Keratinocyte (primary cell): ENCODE measurements around the gene CLEC12A. TPM values are rescaled to one million over a fixed set of nuclear protein-coding genes. Genes with fewer than 3 reads are reported as not detected.

Experiments
- DNase-seq: peaks from one replicate; pipeline ENCODE4 v3.0.0-alpha.2; 2011; ENCODE audit warnings: low read depth, missing footprints, low spot score
- FAIRE-seq: peaks from 2 replicates; lab custom pipeline; 2011; peaks lifted over from hg19 to GRCh38; lab: Jason Lieb, UNC
- H2AFZ ChIP-seq: 2 replicates; pipeline ENCODE4 v1.6.0; 2012; ENCODE audit warnings: low read length, control low read depth, inconsistent platforms; ENCODE audit not compliant: control insufficient read depth
- H3K27ac ChIP-seq: 2 replicates; pipeline ENCODE4 v1.5.1; 2011; ENCODE audit warnings: low read length; ENCODE audit not compliant: control insufficient read depth, insufficient read depth
- H3K27me3 ChIP-seq: 3 replicates; pipeline ENCODE4 v1.6.0; 2011; ENCODE audit warnings: low read length; ENCODE audit not compliant: control insufficient read depth, insufficient read depth; ENCODE audit errors: extremely low read depth
- H3K36me3 ChIP-seq, 2 experiments: 2 replicates in 1 of 2; 3 replicates in 1 of 2; pipeline ENCODE4 v1.5.1; 2011; ENCODE audit warnings: low read length in 2 of 2, mild to moderate bottlenecking in 1 of 2; ENCODE audit not compliant: control insufficient read depth in 2 of 2, insufficient read depth in 2 of 2; ENCODE audit errors: extremely low read depth in 1 of 2
- H3K4me1 ChIP-seq: 3 replicates; pipeline ENCODE4 v1.5.1; 2011; ENCODE audit warnings: low read length; ENCODE audit not compliant: control insufficient read depth, insufficient read depth; ENCODE audit errors: extremely low read depth
- H3K4me2 ChIP-seq: 3 replicates; pipeline ENCODE4 v1.6.0; 2011; ENCODE audit warnings: low read depth, low read length; ENCODE audit not compliant: control insufficient read depth, insufficient read depth; ENCODE audit errors: extremely low read depth
- H3K4me3 ChIP-seq, 3 experiments: fragments of 200-600 bp in 1 of 3; sonication (generic) in 1 of 3; 2 replicates in 2 of 3; 3 replicates in 1 of 3; pipeline ENCODE4 v1.5.1; 2011 to 2016; ENCODE audit warnings: low read length in 3 of 3, mild to moderate bottlenecking in 3 of 3, control low read depth in 2 of 3, inconsistent platforms in 1 of 3, low read depth in 1 of 3, mixed read lengths in 1 of 3, mixed run types in 1 of 3, moderate library complexity in 1 of 3; ENCODE audit not compliant: control insufficient read depth in 2 of 3, insufficient read depth in 2 of 3; ENCODE audit errors: extremely low read depth in 1 of 3
- H3K79me2 ChIP-seq: 2 replicates; pipeline ENCODE4 v1.6.0; 2012; ENCODE audit warnings: low read length; ENCODE audit not compliant: control insufficient read depth, insufficient read depth
- H3K9ac ChIP-seq: 3 replicates; pipeline ENCODE4 v1.6.0; 2011; ENCODE audit warnings: low read length; ENCODE audit not compliant: control insufficient read depth, insufficient read depth; ENCODE audit errors: extremely low read depth
- H3K9me1 ChIP-seq: 3 replicates; pipeline ENCODE4 v1.6.0; 2011; ENCODE audit warnings: low read length; ENCODE audit not compliant: control insufficient read depth, insufficient read depth; ENCODE audit errors: extremely low read depth
- H3K9me3 ChIP-seq: 2 replicates; pipeline ENCODE4 v1.5.1; 2012; ENCODE audit warnings: low read depth, low read length; ENCODE audit not compliant: control insufficient read depth
- H4K20me1 ChIP-seq: 3 replicates; pipeline ENCODE4 v1.6.0; 2011; ENCODE audit warnings: low read length; ENCODE audit not compliant: control insufficient read depth, insufficient read depth; ENCODE audit errors: extremely low read depth
- EZH2 ChIP-seq: IDR thresholded peaks from one replicate; pipeline ENCODE4 v1.6.1; 2012; ENCODE audit warnings: inconsistent platforms, mild to moderate bottlenecking, low read length, moderate library complexity
- dilution Hi-C: fragments of 300-500 bp; cut with MboI; formaldehyde crosslinking; loops from one replicate; pipeline ENCODE4 v1.7.0; 2020; ENCODE audit warnings: low sequenced_read_pairs; ENCODE audit not compliant: extremely low pct_ligation_motif_present
- polyA plus RNA-seq, 5 experiments: library from polyadenylated mRNA; depleted of rRNA in 3 of 5; stranded (reverse) in 3 of 5; stranded (forward) in 1 of 5; unstranded in 1 of 5; fragments of >200 nt; gene quantifications; 1 replicate in 1 of 5; 2 replicates in 3 of 5; 3 replicates in 1 of 5; pipeline versions ENCODE4 v1.2.1 to v1.2.3, GENCODE V29; 2011 to 2012; ENCODE audit warnings: missing spikeins in 2 of 5, low read depth in 1 of 5, low replicate concordance in 1 of 5
- TF ChIP-seq, protein P1 (sequence below), 3 experiments: IDR thresholded peaks in 1 of 3; conservative IDR thresholded peaks in 1 of 3; optimal IDR thresholded peaks in 1 of 3; 2 replicates in 2 of 3; 3 replicates in 1 of 3; pipeline versions ENCODE3 to v1.5.1; 2011; ENCODE audit warnings: low read length in 3 of 3, mild to moderate bottlenecking in 3 of 3, moderate library complexity in 2 of 3, control low read depth in 1 of 3, inconsistent platforms in 1 of 3; ENCODE audit not compliant: insufficient read depth in 2 of 3; ENCODE audit errors: extremely low read depth in 1 of 3

CLEC12A gene
- polyA plus RNA-seq, 1 donor (not counting 4 experiments of a cell fraction or from before 2014, with no cell fraction given) = not detected

DNA sequence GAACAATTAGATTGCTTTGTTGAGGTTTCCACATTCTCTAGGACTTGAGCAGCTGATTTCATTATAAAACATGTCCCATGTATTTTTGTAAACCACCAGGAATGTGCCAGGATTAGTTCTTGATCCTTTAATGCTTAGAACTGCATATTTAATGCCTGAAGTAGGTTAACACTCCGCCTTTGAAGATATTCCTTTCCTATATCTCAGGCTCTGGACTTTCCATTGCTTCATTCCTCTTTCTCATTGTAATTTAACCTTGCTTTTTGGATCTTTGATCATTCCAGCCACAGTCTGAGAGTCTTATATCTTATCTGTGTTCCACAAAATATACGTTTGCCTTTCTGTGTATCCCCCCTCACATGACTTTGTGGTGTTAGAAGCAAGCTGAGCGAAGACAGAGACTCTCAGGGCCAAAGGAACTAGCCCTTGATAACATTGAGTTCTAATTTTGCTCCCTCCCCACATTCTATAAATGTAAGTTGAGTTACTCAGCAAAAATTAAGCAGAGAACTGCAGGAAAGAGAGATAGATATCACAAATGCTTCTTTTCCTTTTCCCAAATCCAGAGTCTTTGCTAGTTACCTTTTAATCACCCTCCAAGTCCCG is 30.1 kb downstream of the CLEC12A start:
- Histone ChIP-seq H3K4me2 (no peak overlapping the region), H3K27me3 (no peaks in the 10 kb centered on the region), H3K27ac (no peak overlapping the region), H3K79me2 (no peaks in the 10 kb centered on the region), H3K9me1 (no peaks in the 10 kb centered on the region), H3K36me3 (no peaks in the 10 kb centered on the region), H3K9me3 (no peaks in the 10 kb centered on the region), H3K4me1 (no peaks in the 10 kb centered on the region), H2AFZ (no peak overlapping the region), H3K4me3 (no peak overlapping the region), H4K20me1 (no peaks in the 10 kb centered on the region), H3K9ac (no peak overlapping the region)
- dilution Hi-C loops = no loop called here
- TF ChIP-seq, protein P1, sequence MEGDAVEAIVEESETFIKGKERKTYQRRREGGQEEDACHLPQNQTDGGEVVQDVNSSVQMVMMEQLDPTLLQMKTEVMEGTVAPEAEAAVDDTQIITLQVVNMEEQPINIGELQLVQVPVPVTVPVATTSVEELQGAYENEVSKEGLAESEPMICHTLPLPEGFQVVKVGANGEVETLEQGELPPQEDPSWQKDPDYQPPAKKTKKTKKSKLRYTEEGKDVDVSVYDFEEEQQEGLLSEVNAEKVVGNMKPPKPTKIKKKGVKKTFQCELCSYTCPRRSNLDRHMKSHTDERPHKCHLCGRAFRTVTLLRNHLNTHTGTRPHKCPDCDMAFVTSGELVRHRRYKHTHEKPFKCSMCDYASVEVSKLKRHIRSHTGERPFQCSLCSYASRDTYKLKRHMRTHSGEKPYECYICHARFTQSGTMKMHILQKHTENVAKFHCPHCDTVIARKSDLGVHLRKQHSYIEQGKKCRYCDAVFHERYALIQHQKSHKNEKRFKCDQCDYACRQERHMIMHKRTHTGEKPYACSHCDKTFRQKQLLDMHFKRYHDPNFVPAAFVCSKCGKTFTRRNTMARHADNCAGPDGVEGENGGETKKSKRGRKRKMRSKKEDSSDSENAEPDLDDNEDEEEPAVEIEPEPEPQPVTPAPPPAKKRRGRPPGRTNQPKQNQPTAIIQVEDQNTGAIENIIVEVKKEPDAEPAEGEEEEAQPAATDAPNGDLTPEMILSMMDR (optimal IDR thresholded peaks at IDR 0.05 in 1 of 3, IDR thresholded peaks at IDR 0.05 in 1 of 3, conservative IDR thresholded peaks at IDR 0.05 in 1 of 3; ENCODE audit: extremely low read depth in 1 of 3, insufficient read depth in 2 of 3, low read length in 3 of 3) = no peak
- no peak for TF ChIP-seq EZH2
- FAIRE-seq (no peak), DNase-seq (no peak)

DNA sequence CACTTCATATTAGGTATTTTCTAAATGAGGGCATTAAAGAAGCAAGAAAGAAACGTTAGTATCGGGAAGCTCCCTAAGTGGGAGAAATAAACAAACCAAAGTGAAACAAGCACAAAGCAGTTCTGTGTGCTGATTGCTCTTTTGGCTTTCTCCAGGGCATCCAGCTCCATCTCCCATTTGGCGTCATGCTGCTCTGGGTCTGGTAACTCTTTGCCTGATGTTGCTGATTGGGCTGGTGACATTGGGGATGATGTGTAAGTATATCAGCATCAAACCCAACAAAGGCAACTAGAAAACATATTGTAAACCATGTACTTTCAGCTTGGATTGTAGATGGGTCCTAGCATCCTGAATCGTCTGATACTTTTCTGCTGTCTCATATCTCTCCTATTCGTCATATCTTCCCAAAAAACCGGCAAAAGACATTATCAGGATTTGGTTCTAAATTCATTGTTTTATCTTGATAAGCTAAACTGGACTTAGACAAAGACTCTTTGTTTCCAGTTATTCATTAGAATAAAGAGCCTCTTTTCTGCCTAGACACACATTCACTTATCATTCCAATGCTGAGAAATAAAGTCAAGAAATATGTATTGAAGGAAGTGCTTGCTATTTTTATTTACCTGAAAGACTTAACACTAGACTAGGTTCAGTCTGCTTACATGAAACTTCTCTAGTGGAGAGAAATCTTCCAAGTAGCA is 41.6 kb downstream of the CLEC12A start:
- Histone ChIP-seq H3K4me1 (no peaks in the 10 kb centered on the region), H3K9ac (no peak overlapping the region), H3K9me3 (no peaks in the 10 kb centered on the region), H4K20me1 (no peaks in the 10 kb centered on the region), H3K27ac (no peak overlapping the region), H3K36me3 (no peaks in the 10 kb centered on the region), H3K4me2 (no peak overlapping the region), H3K9me1 (no peaks in the 10 kb centered on the region), H3K27me3 (no peaks in the 10 kb centered on the region), H2AFZ (no peak overlapping the region), H3K4me3 (no peak overlapping the region), H3K79me2 (no peaks in the 10 kb centered on the region)
- no peak for FAIRE-seq
- TF ChIP-seq EZH2 = no peak
- TF ChIP-seq, protein P1 (optimal IDR thresholded peaks at IDR 0.05 in 1 of 3, IDR thresholded peaks at IDR 0.05 in 1 of 3, conservative IDR thresholded peaks at IDR 0.05 in 1 of 3; ENCODE audit: extremely low read depth in 1 of 3, insufficient read depth in 2 of 3, low read length in 3 of 3) = no peak
- dilution Hi-C loops = no loop called here
- DNase-seq = no peak
